ENCODE data around the gene KLF15. TPM values are rescaled to one million over a fixed set of nuclear protein-coding genes. Genes with fewer than 3 reads are reported as not detected.

KLF15 gene
- polyA plus RNA-seq, 2 of the 4 experiments (the other 2 are of a cell fraction): not detected

- 71% methylated on average over 8 of the region's 12 CpGs for WGBS (ENCODE audit: missing lambda C conversion rate)
- TF ChIP-seq MYC (IDR thresholded peaks at IDR 0.05; ENCODE audit: borderline replicate concordance, low read length): no peak
- no peak for TF ChIP-seq EHF (CRISPR knock-in tag; IDR thresholded peaks at IDR 0.05)
- Histone ChIP-seq H3K4me3 (no peak overlapping the region), H3K4me1 (no peaks in the 10 kb centered on the region), H3K4me2 (no peak overlapping the region), H3K9me3 (no peaks in the 10 kb centered on the region), H3K27ac (no peak overlapping the region)
- POLR2A ChIA-PET: no interaction called here
- ATAC-seq (no peak), FAIRE-seq (no peak), DNase-seq (ENCODE audit: low read depth in 1 of 2, low spot score in 1 of 2) (no peak)
- CTCF ChIA-PET: interaction anchor here (1.1 to 1.3 kb wide), 2 partner anchors 9 to 13 kb away, joined by 3 to 4 read pairs; no protein-coding TSS in a partner anchor
Observed at GRCh38 chr3:126372413-126373145, 15.4 kb upstream of the KLF15 start.

GRCh38 chr3:126371096-126371705 is 14.0 kb upstream of the KLF15 start:
- POLR2A ChIA-PET: no interaction called here
- CTCF ChIA-PET: interaction anchor here (0.5 to 1.1 kb wide), 4 partner anchors 17 to 240 kb away, joined by 3 to 4 read pairs (median 3); no protein-coding TSS in a partner anchor
- FAIRE-seq: no peak
- no peaks in the 10 kb centered on the region for H3K4me1 ChIP-seq
- no peak overlapping the region for H3K27ac ChIP-seq
- DNase-seq (ENCODE audit: low read depth in 1 of 2, low spot score in 1 of 2): no peak
- TF ChIP-seq PHF8 (IDR thresholded peaks at IDR 0.05; ENCODE audit: borderline replicate concordance, low read depth) (no peak), CTCF (IDR thresholded peaks at IDR 0.05) (no peak)
- no peak overlapping the region for H3K4me3 ChIP-seq
- ATAC-seq: no peak
- H3K9me3 ChIP-seq: no peaks in the 10 kb centered on the region
- no peak overlapping the region for H3K4me2 ChIP-seq
- 46% methylated on average over 6 of the region's 22 CpGs for WGBS (ENCODE audit: missing lambda C conversion rate)

GRCh38 chr3:126370606-126371005 is 13.4 kb upstream of the KLF15 start:
- no peak for ATAC-seq
- WGBS (ENCODE audit: missing lambda C conversion rate): 63% methylated on average over 6 of the region's 7 CpGs
- no peak for FAIRE-seq
- H3K4me3 ChIP-seq: no peak overlapping the region
- no peaks in the 10 kb centered on the region for H3K9me3 ChIP-seq
- ChIA-PET POLR2A (no interaction called here), CTCF (interaction anchor here (1.1 kb wide), 1 partner anchor 237 kb away, joined by 3 read pairs; no protein-coding TSS in a partner anchor)
- H3K4me1 ChIP-seq: no peaks in the 10 kb centered on the region
- DNase-seq (ENCODE audit: low read depth in 1 of 2, low spot score in 1 of 2): no peak
- H3K27ac ChIP-seq: no peak overlapping the region
- TF ChIP-seq PBX3 (IDR thresholded peaks at IDR 0.05): no peak
- no peak for TF ChIP-seq POLR2A (IDR thresholded peaks at IDR 0.05; ENCODE audit: low read length)
- no peak for TF ChIP-seq EHMT2 (IDR thresholded peaks at IDR 0.05; ENCODE audit: low read depth)
- no peak for TF ChIP-seq RAD21 (conservative IDR thresholded peaks at IDR 0.05 in 1 of 2, IDR thresholded peaks at IDR 0.05 in 1 of 2)
- no peak for TF ChIP-seq HOXA7 (CRISPR knock-in tag; IDR thresholded peaks at IDR 0.05)
- no peak for TF ChIP-seq BCL3 (IDR thresholded peaks at IDR 0.05)
- TF ChIP-seq TP53 (CRISPR knock-in tag; IDR thresholded peaks at IDR 0.05): no peak
- TF ChIP-seq RCOR1 (IDR thresholded peaks at IDR 0.05; ENCODE audit: low read depth, low read length): no peak
- no peak for TF ChIP-seq EHF (CRISPR knock-in tag; IDR thresholded peaks at IDR 0.05)
- TF ChIP-seq MAZ (IDR thresholded peaks at IDR 0.05; ENCODE audit: borderline replicate concordance, low read depth, low read length): no peak
- no peak for TF ChIP-seq HOXB5 (CRISPR knock-in tag; IDR thresholded peaks at IDR 0.05)
- no peak for TF ChIP-seq HDAC2 (IDR thresholded peaks at IDR 0.05)
- no peak overlapping the region for H3K4me2 ChIP-seq
